ENCODE measurements around the gene SOWAHA.

The SOWAHA gene

DNA sequence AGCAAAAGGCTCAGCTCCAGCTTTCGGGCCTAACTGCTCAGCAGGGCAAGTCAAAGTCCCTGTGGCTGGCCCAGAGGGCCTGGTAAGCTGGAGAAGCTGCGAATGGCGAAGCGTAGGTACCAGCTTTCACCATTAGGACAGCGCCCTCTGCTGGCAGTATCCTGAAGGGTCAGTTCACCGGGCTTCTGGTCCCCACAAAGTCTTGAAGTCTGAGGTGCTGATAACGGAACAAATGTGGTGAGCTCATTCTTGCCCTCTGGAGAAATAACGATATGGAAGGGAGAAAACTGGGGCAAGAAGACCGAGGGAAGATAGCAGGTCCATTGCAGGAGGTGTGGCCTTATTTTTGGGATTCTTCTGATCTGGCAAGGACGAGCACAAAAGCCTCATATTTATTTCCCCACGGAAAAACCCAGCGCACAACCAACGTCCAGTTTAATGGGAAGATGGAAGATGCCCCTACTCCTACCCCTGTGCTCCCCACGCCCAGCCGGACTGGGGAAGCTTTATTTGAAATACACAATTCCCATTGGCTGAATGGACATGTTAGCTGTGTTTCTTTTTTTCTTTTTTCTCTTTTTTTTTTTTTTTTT, 7.2 kb downstream of the SOWAHA start:
- DNase-seq (ENCODE audit: low read depth) = peak; percentile 96
- H3K4me3 ChIP-seq (ENCODE audit: low read depth, low read length) = peak overlapping the region; percentile 50
- TF ChIP-seq, protein P1, sequence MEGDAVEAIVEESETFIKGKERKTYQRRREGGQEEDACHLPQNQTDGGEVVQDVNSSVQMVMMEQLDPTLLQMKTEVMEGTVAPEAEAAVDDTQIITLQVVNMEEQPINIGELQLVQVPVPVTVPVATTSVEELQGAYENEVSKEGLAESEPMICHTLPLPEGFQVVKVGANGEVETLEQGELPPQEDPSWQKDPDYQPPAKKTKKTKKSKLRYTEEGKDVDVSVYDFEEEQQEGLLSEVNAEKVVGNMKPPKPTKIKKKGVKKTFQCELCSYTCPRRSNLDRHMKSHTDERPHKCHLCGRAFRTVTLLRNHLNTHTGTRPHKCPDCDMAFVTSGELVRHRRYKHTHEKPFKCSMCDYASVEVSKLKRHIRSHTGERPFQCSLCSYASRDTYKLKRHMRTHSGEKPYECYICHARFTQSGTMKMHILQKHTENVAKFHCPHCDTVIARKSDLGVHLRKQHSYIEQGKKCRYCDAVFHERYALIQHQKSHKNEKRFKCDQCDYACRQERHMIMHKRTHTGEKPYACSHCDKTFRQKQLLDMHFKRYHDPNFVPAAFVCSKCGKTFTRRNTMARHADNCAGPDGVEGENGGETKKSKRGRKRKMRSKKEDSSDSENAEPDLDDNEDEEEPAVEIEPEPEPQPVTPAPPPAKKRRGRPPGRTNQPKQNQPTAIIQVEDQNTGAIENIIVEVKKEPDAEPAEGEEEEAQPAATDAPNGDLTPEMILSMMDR (conservative IDR thresholded peaks at IDR 0.05; ENCODE audit: low read depth, low read length) = peak; percentile 94

DNA sequence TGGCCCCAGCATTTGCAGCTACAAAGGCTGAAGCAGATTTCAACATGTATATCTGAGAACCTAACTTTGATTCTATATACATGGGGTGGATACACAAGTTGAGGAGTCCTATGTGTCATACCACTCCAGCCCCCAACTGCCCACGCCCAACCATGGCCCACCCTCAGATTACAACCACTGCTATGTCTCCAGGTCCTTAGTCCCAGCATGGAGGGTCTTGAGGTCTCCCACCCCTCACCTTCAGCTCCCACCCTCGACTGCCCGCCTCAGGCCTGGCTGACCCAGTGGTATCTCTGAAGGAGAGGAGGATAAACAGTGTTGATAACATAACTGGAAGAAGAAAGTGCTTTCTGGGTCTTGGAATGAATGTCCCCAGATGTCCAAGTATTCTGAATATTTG, 8.2 kb downstream of the SOWAHA start:
- TF ChIP-seq, protein P1 (conservative IDR thresholded peaks at IDR 0.05; ENCODE audit: low read depth, low read length) = no peak
- DNase-seq (ENCODE audit: low read depth) = no peak
- no peak overlapping the region for H3K4me3 ChIP-seq (ENCODE audit: low read depth, low read length)

DNA sequence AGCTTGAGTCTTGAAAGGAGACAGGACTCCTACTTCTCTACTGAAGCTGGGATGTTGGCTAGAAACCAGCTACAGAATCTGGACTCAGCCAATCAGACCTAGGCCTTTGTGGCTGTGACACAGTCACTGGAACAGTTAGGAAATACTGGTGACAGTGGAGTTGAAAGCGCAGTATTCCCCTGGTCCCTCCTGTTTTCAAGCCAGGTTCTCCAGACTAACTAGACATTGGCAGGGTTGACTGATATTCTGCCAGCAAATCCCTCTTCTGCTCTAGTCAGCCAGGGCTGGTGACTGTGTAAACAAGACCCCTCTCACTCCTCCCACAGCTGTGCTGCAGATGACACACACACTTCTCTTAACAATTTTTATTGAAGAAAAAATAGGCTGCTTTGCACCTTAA, 8.7 kb downstream of the SOWAHA start:
- no peak for DNase-seq (ENCODE audit: low read depth)
- no peak overlapping the region for H3K4me3 ChIP-seq (ENCODE audit: low read depth, low read length)
- TF ChIP-seq, protein P1 (conservative IDR thresholded peaks at IDR 0.05; ENCODE audit: low read depth, low read length) = no peak

DNA sequence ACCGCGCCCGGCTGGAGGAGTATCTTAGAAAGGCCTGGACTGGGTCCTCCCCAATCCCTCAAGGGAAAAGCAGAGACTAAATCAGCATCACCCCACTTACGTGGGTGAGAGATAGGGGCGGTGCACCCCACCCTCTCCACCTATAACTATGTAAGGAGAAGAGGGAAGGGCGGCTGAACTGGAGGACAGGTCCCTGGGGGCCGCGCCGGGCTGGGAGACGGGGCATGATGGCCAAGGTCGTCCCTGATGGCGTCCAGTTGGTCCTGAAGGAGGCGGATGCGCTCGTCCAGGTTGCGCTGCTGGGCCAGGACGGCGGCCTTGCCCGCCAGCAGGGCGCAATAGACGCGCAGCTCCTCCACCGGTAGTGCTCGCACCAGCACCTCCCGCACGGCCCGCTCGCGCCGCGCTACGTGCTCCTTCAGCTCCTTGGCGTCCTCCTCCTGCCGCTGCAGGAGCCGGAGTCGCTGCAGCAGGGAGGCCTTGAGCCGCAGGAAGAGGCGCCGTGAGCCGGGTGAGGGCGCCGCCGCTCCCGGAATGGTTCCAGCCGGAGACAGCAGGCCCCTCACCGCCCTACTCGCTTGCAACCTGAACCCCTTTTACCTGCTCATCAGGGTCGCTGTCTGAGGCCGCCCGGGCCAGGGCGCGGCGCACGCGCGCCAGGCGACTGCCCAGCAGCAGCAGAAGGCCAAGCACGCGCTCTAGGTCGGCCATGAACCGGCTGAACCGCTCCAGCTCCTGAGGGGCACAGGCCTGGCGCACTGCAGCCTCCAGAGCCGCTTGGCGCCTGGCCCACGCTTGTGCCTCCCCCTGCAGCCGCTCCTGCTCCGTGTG, 9.8 kb downstream of the SOWAHA start:
- TF ChIP-seq, protein P1 (conservative IDR thresholded peaks at IDR 0.05; ENCODE audit: low read depth, low read length) = peak; percentile 16
- peak; percentile 57 for DNase-seq (ENCODE audit: low read depth)
- H3K4me3 ChIP-seq (ENCODE audit: low read depth, low read length) = peak overlapping the region; percentile 47

DNA sequence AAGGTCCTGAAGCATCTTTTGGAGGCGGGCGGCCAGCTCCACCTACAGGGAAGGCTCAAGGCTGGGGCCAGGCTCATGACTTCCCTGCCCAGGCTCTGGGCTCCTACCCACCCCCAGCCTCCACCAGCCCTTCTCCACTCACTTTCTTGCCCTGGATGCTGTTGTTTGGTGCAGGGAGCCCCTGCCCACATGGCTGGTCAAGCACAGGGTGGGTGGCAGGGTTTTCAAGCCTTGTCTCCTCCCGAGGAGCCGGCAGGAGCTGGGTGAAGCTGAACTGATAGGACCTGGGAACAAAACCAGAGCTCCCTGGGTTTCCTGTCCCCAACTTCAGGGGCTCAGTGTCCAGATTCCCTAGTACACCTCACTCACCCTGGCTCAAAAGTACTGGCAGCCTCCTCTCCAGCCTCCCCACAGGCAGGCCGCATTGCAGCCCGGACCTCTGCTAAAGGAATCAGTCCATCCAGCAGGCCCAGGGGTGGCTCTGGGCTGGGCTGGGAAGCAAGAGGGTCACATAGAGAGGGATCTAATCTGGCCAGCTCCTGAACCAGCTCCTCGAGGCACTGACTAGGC, 10.5 kb downstream of the SOWAHA start:
- H3K4me3 ChIP-seq (ENCODE audit: low read depth, low read length) = peak overlapping the region; percentile 47
- DNase-seq (ENCODE audit: low read depth) = no peak
- TF ChIP-seq, protein P1 (conservative IDR thresholded peaks at IDR 0.05; ENCODE audit: low read depth, low read length) = no peak

DNA sequence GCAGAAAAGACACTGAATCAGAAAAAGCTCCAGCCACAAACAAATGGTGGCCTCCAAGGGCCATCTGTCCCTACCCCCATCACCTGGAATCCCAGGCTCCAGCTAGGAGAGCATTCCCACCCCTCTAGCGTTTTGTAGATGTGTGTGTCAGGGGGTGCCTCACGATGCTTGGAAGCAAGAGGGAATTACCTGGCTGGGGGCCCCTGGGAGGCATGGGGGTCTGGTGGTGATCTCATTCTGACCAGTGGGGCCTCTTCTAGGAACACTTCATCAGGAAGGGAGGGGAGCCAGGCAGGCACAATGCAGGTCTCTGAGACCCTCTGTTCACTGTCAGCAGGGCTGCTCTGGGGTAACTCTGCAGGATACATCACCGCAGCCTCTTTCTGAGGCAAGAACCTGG, 11.3 kb downstream of the SOWAHA start:
- no peak overlapping the region for H3K4me3 ChIP-seq (ENCODE audit: low read depth, low read length)
- no peak for DNase-seq (ENCODE audit: low read depth)
- TF ChIP-seq, protein P1 (conservative IDR thresholded peaks at IDR 0.05; ENCODE audit: low read depth, low read length) = no peak
